ENCODE results near the gene CDK1. TPM values are rescaled to one million over a fixed set of nuclear protein-coding genes. Genes with fewer than 3 reads are reported as not detected.

The CDK1 gene
- 82.4 to 105 TPM (median 90.7 TPM) in 5 replicates for total RNA-seq (2022; extraction: Qiagen RNA extraction)

DNA sequence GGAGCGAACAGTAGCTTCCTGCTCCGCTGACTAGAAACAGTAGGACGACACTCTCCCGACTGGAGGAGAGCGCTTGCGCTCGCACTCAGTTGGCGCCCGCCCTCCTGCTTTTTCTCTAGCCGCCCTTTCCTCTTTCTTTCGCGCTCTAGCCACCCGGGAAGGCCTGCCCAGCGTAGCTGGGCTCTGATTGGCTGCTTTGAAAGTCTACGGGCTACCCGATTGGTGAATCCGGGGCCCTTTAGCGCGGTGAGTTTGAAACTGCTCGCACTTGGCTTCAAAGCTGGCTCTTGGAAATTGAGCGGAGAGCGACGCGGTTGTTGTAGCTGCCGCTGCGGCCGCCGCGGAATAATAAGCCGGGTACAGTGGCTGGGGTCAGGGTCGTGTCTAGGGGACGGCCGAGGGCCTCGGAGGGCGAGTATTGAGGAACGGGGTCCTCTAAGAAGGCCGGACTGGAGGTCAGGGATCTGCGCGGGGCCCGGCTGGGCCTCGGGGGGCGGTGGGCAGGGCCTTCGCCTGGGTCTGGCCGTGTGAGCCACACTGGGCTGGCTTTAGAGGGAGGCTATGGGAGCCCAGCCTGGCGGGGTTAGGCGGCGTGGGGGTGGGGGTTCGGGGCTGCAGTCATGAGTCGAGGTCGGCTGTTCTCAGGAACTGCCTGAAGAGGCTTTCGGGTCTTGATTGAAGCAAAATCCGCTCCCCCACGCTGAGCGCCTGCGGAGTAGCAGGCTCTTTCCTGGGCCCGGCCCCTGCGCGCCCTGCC is at the start of gene CDK1:
Gene CDK1, plus strand, starts transcription at position 265 of the 757 bp plus-strand sequence. CDS start 1,688 bp downstream, outside the sequence.

Other genes with a start within 250 kb of the CDK1 start
- 11.3 to 17.4 TPM (median 13.9 TPM) in 5 replicates for gene RHOBTB1, start 165.7 kb downstream of the CDK1 start, total RNA-seq (2022; extraction: Qiagen RNA extraction)